ENCODE measurements around the gene ORM2. TPM values are rescaled to one million over a fixed set of nuclear protein-coding genes. Genes with fewer than 3 reads are reported as not detected.
"Not testable (repeated sequence)": the region's sequence is repeated elsewhere in the genome, so short reads cannot be mapped to it uniquely, and the experiment has no call there.

ORM2 gene
- polyA plus RNA-seq, 1 donor from 2014 or later = not detected

- not testable (repeated sequence) for H3K36me3 Mint-ChIP-seq, H3K27ac Mint-ChIP-seq, H3K27me3 Mint-ChIP-seq, H3K4me3 Mint-ChIP-seq, H3K4me1 Mint-ChIP-seq, H3K9me3 Mint-ChIP-seq
Measured at GRCh38 chr9:114328937-114329624, 588 bp upstream of the ORM2 start.

DNA sequence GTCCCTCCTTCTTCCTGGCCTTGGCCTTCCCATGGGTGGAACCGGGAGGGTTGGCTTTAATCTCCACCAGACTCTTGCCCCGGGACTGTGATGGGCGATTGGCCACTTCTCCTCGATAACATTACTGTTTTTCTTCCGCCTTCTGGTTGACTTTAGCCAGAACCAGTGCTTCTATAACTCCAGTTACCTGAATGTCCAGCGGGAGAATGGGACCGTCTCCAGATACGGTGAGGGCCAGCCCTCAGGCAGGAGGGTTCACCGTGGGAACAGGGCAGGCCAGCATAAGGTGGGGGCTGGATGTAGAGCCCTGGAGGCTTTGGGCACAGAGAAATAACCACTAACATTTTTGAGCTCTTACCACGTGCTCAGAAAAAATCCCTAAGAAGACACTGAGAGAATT lies 967 bp downstream of the ORM2 start:
- H3K9me3 Mint-ChIP-seq = no peaks in the 10 kb centered on the region
- peak overlapping the region in 2 of 3 donors; percentile 12 to 59 for H3K27ac Mint-ChIP-seq
- no peaks in the 10 kb centered on the region for H3K27me3 Mint-ChIP-seq
- peaks cover 6 to 8% (median 8%) of the 10 kb centered on the region in 3 donors for H3K4me1 Mint-ChIP-seq
- no peaks in the 10 kb centered on the region for H3K36me3 Mint-ChIP-seq
- peak overlapping the region in 1 of 4 donors; percentile 33 for H3K4me3 Mint-ChIP-seq

DNA sequence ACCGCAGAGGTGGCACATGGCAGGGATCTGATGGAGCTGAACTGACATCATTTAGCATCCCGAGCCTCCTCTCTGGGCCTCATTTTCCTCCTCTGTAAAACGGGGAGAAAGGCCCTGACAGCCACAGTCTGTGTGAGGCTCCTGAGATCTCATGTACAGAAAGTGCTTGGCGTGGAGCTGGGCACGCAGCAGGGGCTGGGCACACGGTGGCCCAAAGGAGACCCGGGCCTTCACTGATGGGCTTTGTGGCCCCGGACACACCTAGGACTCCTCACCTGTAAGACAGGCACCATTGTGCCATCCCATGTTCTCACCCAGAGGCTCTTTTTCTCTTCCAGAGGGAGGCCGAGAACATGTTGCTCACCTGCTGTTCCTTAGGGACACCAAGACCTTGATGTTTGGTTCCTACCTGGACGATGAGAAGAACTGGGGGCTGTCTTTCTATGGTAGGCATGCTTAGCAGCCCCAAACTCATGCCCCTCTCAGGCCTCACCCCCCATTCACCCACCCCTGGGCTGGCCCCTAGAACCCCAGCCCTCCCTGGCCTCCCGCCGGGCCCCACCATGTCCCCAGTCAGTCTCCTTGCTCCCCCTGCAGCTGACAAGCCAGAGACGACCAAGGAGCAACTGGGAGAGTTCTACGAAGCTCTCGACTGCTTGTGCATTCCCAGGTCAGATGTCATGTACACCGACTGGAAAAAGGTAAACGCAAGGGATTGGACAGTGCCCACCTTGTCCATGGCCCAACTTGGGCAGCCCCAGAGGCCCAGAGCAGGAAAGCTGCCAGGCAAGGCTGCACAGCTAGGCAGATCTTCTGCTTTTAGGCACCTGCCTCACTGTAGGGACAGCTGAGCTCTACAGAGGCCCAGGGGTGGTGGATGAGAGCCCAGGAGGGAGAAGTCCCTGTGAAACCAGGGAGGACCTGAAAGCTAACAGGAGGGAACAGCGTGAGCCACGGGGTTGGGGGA lies 1.8 kb downstream of the ORM2 start:
- Mint-ChIP-seq H3K27ac (peak overlapping the region in 2 of 3 donors; percentile 59 to 82), H3K4me3 (peak overlapping the region in 1 of 4 donors; percentile 33)
- H3K4me1 Mint-ChIP-seq, H3K27me3 Mint-ChIP-seq, H3K36me3 Mint-ChIP-seq, H3K9me3 Mint-ChIP-seq: not testable (repeated sequence)

DNA sequence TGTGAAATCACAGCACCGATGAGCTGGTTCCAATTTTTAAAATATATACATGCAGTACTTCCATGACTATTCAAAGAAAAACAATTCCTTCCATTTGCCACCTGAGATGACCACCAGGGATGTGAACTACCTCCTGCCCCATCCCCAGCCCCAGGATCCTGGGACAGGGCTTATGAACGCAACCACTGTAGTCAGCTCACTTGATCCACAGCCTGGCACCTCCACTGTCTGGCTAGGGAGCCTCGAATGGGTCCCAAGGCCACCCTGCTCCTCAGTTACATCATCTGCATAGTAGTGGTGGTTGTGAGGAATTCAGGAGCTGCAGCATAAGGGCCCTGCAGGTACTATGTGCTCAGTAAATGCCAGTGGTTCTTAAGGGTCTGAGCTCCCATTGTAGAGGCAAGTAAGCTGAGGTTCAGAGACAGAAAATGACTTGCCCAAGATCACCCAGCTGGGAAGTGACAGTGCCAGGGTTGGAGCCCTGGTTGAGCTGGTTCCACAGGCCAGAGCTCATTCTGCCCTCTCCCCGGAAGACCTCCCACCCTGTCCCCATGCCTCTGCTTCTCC lies 2.9 kb downstream of the ORM2 start:
- not testable (repeated sequence) for H3K9me3 Mint-ChIP-seq, H3K4me1 Mint-ChIP-seq, H3K36me3 Mint-ChIP-seq, H3K27me3 Mint-ChIP-seq
- H3K27ac Mint-ChIP-seq = peak overlapping the region; percentile 19 to 85 (median 82)
- H3K4me3 Mint-ChIP-seq = peak overlapping the region in 1 of 4 donors; percentile 55

GRCh38 chr9:114333718-114334117 lies 4.0 kb downstream of the ORM2 start:
- not testable (repeated sequence) for H3K4me1 Mint-ChIP-seq, H3K9me3 Mint-ChIP-seq, H3K36me3 Mint-ChIP-seq, H3K27me3 Mint-ChIP-seq, H3K27ac Mint-ChIP-seq, H3K4me3 Mint-ChIP-seq

DNA sequence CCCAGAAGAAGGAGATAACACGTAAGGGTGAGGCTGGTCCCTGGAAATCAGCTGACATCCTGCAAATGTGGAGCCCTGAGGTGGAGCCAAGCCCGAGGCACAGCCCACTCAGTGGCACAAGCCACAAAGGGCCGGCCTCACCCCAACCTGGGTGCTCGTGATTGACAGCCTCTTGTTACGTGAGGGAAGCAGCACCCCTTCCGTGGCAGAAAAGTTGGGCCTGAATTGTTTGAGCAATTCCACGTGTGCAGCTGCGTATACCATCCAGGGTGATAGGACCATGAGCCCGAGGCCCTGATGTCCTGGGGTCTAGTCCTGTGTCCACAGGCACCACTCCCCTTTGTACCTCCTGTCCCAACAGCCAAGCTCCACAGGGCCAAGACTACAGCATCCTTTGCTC lies 4.8 kb downstream of the ORM2 start:
- H3K27me3 Mint-ChIP-seq = no peaks in the 10 kb centered on the region
- peaks cover 12 to 14% (median 14%) of the 10 kb centered on the region in 3 donors for H3K4me1 Mint-ChIP-seq
- no peaks in the 10 kb centered on the region for H3K36me3 Mint-ChIP-seq
- H3K4me3 Mint-ChIP-seq = no peak overlapping the region
- no peaks in the 10 kb centered on the region for H3K9me3 Mint-ChIP-seq
- peak overlapping the region in 2 of 3 donors; percentile 5 to 66 for H3K27ac Mint-ChIP-seq

- peak overlapping the region in 1 of 4 donors; percentile 27 for H3K4me3 Mint-ChIP-seq
Measured at GRCh38 chr9:114335745-114336144, 6.1 kb downstream of the ORM2 start.

GRCh38 chr9:114336157-114336556 lies 6.5 kb downstream of the ORM2 start:
- Mint-ChIP-seq H3K9me3 (no peaks in the 10 kb centered on the region), H3K4me1 (peaks cover 11 to 17% (median 15%) of the 10 kb centered on the region in 3 donors), H3K27ac (peak overlapping the region in 1 of 3 donors; percentile 60), H3K36me3 (no peaks in the 10 kb centered on the region), H3K4me3 (no peak overlapping the region), H3K27me3 (no peaks in the 10 kb centered on the region)

More at GRCh38 chr9:114335745-114336144, 6.1 kb downstream of the ORM2 start:
- Mint-ChIP-seq H3K27me3 (no peaks in the 10 kb centered on the region), H3K4me1 (peaks cover 14 to 17% (median 15%) of the 10 kb centered on the region in 3 donors), H3K36me3 (no peaks in the 10 kb centered on the region), H3K9me3 (no peaks in the 10 kb centered on the region), H3K27ac (peak overlapping the region in 1 of 3 donors; percentile 60)

- Mint-ChIP-seq H3K27ac (peak overlapping the region in 1 of 3 donors; percentile 60), H3K9me3 (no peaks in the 10 kb centered on the region), H3K27me3 (no peaks in the 10 kb centered on the region), H3K4me1 (peaks cover 9 to 17% (median 15%) of the 10 kb centered on the region in 3 donors), H3K4me3 (peak overlapping the region in 1 of 4 donors; percentile 39), H3K36me3 (no peaks in the 10 kb centered on the region)
Measured at GRCh38 chr9:114336699-114337395, 7.2 kb downstream of the ORM2 start.

GRCh38 chr9:114338187-114338586 lies 8.5 kb downstream of the ORM2 start:
- Mint-ChIP-seq H3K4me3 (no peak overlapping the region), H3K27ac (peak overlapping the region in 2 of 3 donors; percentile 33 to 78), H3K27me3 (no peaks in the 10 kb centered on the region), H3K9me3 (no peaks in the 10 kb centered on the region), H3K36me3 (peaks cover 2% of the 10 kb centered on the region), H3K4me1 (peaks cover 11 to 12% (median 11%) of the 10 kb centered on the region in 3 donors)

- Mint-ChIP-seq H3K36me3 (peaks cover 2% of the 10 kb centered on the region), H3K4me1 (peaks cover 11 to 12% (median 11%) of the 10 kb centered on the region in 3 donors), H3K4me3 (peak overlapping the region in 2 of 4 donors; percentile 44 to 66), H3K27me3 (no peaks in the 10 kb centered on the region), H3K9me3 (no peaks in the 10 kb centered on the region), H3K27ac (peak overlapping the region; percentile 13 to 81 (median 80))
Measured at GRCh38 chr9:114339130-114339908, 9.7 kb downstream of the ORM2 start.

GRCh38 chr9:114341152-114341830 lies 11.6 kb downstream of the ORM2 start:
- peaks cover 11 to 13% (median 12%) of the 10 kb centered on the region in 3 donors for H3K4me1 Mint-ChIP-seq
- peaks cover 2% of the 10 kb centered on the region for H3K36me3 Mint-ChIP-seq
- H3K4me3 Mint-ChIP-seq = peak overlapping the region in 1 of 4 donors; percentile 22
- H3K27ac Mint-ChIP-seq = peak overlapping the region; percentile 28 to 88 (median 74)
- no peaks in the 10 kb centered on the region for H3K9me3 Mint-ChIP-seq
- H3K27me3 Mint-ChIP-seq = no peaks in the 10 kb centered on the region

DNA sequence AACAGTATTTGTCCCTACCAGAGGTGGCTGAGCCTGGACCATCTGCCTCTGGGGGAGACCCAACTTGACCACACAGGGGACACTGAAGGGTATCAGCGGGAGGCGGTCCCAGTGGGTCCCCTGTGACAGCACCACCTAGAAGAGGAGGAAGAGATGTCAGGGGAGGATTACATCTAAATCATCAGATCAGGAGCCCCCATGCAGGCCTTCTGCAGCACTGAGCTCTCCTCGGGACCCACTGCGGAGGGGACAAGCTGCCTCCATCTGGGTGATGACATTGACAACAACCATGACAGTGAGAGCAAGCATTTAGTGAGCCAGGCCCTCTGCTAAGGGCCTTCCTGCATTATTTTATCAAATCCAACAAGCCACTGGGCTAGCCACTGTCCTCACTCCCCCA lies 12.3 kb downstream of the ORM2 start:
- Mint-ChIP-seq H3K36me3 (peaks cover 2% of the 10 kb centered on the region), H3K9me3 (no peaks in the 10 kb centered on the region), H3K4me1 (peaks cover 11 to 13% (median 12%) of the 10 kb centered on the region in 3 donors), H3K4me3 (no peak overlapping the region), H3K27ac (peak overlapping the region in 1 of 3 donors; percentile 74), H3K27me3 (no peaks in the 10 kb centered on the region)

Data from IgD-negative memory B cell (primary cell).